Mesenchymal stem cell (in vitro differentiated cells and primary cell): ENCODE measurements around the gene BCAS1.

ENCODE experiments used
- DNase-seq: peaks from one replicate; pipeline ENCODE4 v3.0.0-alpha.2; 2013
- H2AFZ ChIP-seq: one replicate; pipeline ENCODE4 v1.6.1; 2013; ENCODE audit warnings: low read depth, mild to moderate bottlenecking, control low read depth, inconsistent platforms, low read length, moderate library complexity
- H2AK5ac ChIP-seq: 2 replicates; pipeline ENCODE4 v1.6.1; 2013; ENCODE audit warnings: low read length, moderate library complexity, mild to moderate bottlenecking, inconsistent platforms; ENCODE audit not compliant: severe bottlenecking
- H2BK120ac ChIP-seq: one replicate; pipeline ENCODE4 v1.6.1; 2013; ENCODE audit warnings: low read depth, mild to moderate bottlenecking, inconsistent platforms, low read length, moderate library complexity
- H2BK12ac ChIP-seq, 2 experiments: one replicate each; pipeline ENCODE4 v1.6.1; 2013; ENCODE audit warnings: inconsistent platforms in 2 of 2, low read length in 2 of 2, mild to moderate bottlenecking in 2 of 2, moderate library complexity in 2 of 2, control low read depth in 1 of 2
- H2BK15ac ChIP-seq: one replicate; pipeline ENCODE4 v1.6.1; 2013; ENCODE audit warnings: mild to moderate bottlenecking, low read depth, inconsistent platforms; ENCODE audit not compliant: poor library complexity, severe bottlenecking
- H2BK5ac ChIP-seq: 2 replicates; pipeline ENCODE4 v1.6.1; 2013; ENCODE audit warnings: low read depth, mild to moderate bottlenecking, low read length, control low read depth, inconsistent platforms; ENCODE audit not compliant: poor library complexity, severe bottlenecking
- H3K14ac ChIP-seq, 2 experiments: one replicate each; pipeline ENCODE4 v1.6.1; 2013; ENCODE audit warnings: inconsistent platforms in 2 of 2, low read length in 2 of 2, control low read depth in 1 of 2, mild to moderate bottlenecking in 1 of 2, moderate library complexity in 1 of 2
- H3K18ac ChIP-seq, 2 experiments: one replicate each; pipeline ENCODE4 v1.6.1; 2013; ENCODE audit warnings: inconsistent platforms in 2 of 2, low read length in 2 of 2, control low read depth in 1 of 2, low read depth in 1 of 2, mild to moderate bottlenecking in 1 of 2
- H3K23ac ChIP-seq, 2 experiments: one replicate each; pipeline ENCODE4 v1.6.1; 2013; ENCODE audit warnings: inconsistent platforms in 2 of 2, low read length in 2 of 2, mild to moderate bottlenecking in 2 of 2, moderate library complexity in 2 of 2, control low read depth in 1 of 2
- H3K27ac ChIP-seq: 2 replicates; pipeline ENCODE4 v1.5.1; 2013; ENCODE audit warnings: mild to moderate bottlenecking, moderate library complexity, low read length, control low read depth, inconsistent platforms; ENCODE audit not compliant: poor library complexity, severe bottlenecking
- H3K27me3 ChIP-seq, 2 experiments: 2 replicates each; pipeline versions ENCODE4 v1.6.1 to v1.7.0; 2013; ENCODE audit warnings: low read length in 2 of 2, mild to moderate bottlenecking in 2 of 2, moderate library complexity in 2 of 2, control low read depth in 1 of 2, inconsistent platforms in 1 of 2; ENCODE audit not compliant: control insufficient read depth in 1 of 2, insufficient read depth in 1 of 2
- H3K36me3 ChIP-seq, 2 experiments: 2 replicates each; pipeline versions ENCODE4 v1.6.1 to v1.7.0; 2013; ENCODE audit warnings: low read length in 2 of 2, control low read depth in 1 of 2, inconsistent platforms in 1 of 2, low read depth in 1 of 2, mild to moderate bottlenecking in 1 of 2; ENCODE audit not compliant: insufficient read depth in 2 of 2, control insufficient read depth in 1 of 2
- H3K4ac ChIP-seq, 2 experiments: one replicate each; pipeline ENCODE4 v1.6.1; 2013; ENCODE audit warnings: inconsistent platforms in 2 of 2, low read length in 2 of 2, mild to moderate bottlenecking in 2 of 2, moderate library complexity in 2 of 2, control low read depth in 1 of 2, low read depth in 1 of 2
- H3K4me1 ChIP-seq: 2 replicates; pipeline ENCODE4 v1.6.1; 2013; ENCODE audit warnings: low read depth, low read length, control low read depth; ENCODE audit not compliant: control insufficient read depth, insufficient read depth
- H3K4me2 ChIP-seq: 2 replicates; pipeline ENCODE4 v1.6.1; 2013; ENCODE audit warnings: low read length, mild to moderate bottlenecking, inconsistent platforms; ENCODE audit not compliant: poor library complexity, severe bottlenecking
- H3K4me3 ChIP-seq, 2 experiments: 2 replicates each; pipeline versions ENCODE4 v1.5.1 to v1.7.0; 2013; ENCODE audit warnings: low read length in 2 of 2, mild to moderate bottlenecking in 2 of 2, control low read depth in 1 of 2, low read depth in 1 of 2; ENCODE audit not compliant: insufficient read depth in 1 of 2
- H3K79me1 ChIP-seq: replicated peaks from 2 replicates; pipeline ENCODE4 v1.6.1; 2013; ENCODE audit warnings: mild to moderate bottlenecking, control low read depth, low read length, inconsistent platforms; ENCODE audit not compliant: poor library complexity, severe bottlenecking
- H3K9ac ChIP-seq: 2 replicates; pipeline ENCODE4 v1.7.0; 2013; ENCODE audit warnings: mild to moderate bottlenecking, low read length, moderate library complexity
- H3K9me3 ChIP-seq: 2 replicates; pipeline ENCODE4 v1.7.0; 2013; ENCODE audit warnings: mild to moderate bottlenecking, low read length; ENCODE audit not compliant: control insufficient read depth
- H4K8ac ChIP-seq: one replicate; pipeline ENCODE4 v1.6.1; 2013; ENCODE audit warnings: inconsistent platforms, mild to moderate bottlenecking, low read length, moderate library complexity
- H4K91ac ChIP-seq: one replicate; pipeline ENCODE4 v1.6.1; 2013; ENCODE audit warnings: mild to moderate bottlenecking, low read length, inconsistent platforms
- WGBS: methylation state at CpG from one replicate; pipeline ENCODE4 v1.1.7; 2013; ENCODE audit warnings: mixed read lengths; 5-methylcytosine and 5-hydroxymethylcytosine counted together

Gene BCAS1

DNA sequence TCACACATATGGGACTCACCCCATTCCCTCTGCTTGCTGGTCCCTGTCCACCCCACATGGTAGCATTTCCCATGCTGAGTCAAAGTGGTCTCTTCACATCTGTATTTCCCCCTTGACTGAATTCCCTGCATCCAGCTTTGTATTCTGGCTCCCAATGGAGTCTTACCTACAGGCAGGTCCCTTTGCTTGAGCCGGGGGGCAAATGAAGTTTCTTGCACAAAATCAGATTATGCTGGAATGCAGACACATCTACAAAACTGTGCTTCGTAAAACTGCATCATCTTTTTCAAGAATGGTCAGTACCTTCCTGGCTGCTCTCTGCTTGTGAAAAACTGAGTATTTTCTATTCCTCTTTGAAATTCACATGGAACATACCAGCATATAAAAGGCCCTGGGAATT is 32.1 kb upstream of the BCAS1 start:
- Histone ChIP-seq H2BK5ac (no peak overlapping the region), H3K9ac (no peak overlapping the region), H3K79me1 (no peaks in the 10 kb centered on the region), H3K4ac (no peak overlapping the region), H3K9me3 (no peaks in the 10 kb centered on the region), H2AK5ac (no peak overlapping the region), H3K23ac (no peak overlapping the region), H3K27ac (no peak overlapping the region), H3K36me3 (no peaks in the 10 kb centered on the region), H2BK12ac (no peak overlapping the region), H2BK120ac (no peak overlapping the region), H3K4me1 (peaks cover under 1% of the 10 kb centered on the region), H3K27me3 (no peaks in the 10 kb centered on the region), H2AFZ (no peak overlapping the region), H3K4me2 (no peak overlapping the region), H4K8ac (no peak overlapping the region), H3K18ac (no peak overlapping the region), H2BK15ac (no peak overlapping the region), H3K4me3 (no peak overlapping the region), H4K91ac (no peak overlapping the region), H3K14ac (no peak overlapping the region)
- 87% methylated on average over 2 of the region's 2 CpGs for WGBS
- DNase-seq = no peak

DNA sequence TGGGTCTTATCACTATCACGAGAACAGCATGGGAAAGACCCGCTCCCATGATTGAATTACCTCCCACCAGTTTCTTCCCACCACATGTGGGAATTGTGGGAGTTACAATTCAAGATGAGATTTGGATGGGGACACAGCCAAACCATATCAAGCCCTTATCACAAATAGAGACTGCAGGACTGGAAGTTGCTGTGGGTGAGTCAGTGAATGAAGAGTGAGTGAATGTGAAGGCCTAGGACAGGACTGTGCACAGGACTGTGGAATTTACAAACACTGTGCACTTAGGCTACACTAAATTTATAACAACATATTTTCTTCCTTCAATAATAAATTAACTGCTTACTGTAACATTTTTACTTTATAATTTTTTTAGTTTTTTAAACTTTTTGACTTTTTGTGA is 30.2 kb upstream of the BCAS1 start:
- no peak overlapping the region for H3K4me2 ChIP-seq
- no peak for DNase-seq
- no peak overlapping the region for H2BK120ac ChIP-seq
- no peaks in the 10 kb centered on the region for H3K9me3 ChIP-seq
- no peaks in the 10 kb centered on the region for H3K79me1 ChIP-seq
- no peak overlapping the region for H3K27ac ChIP-seq
- no peak overlapping the region for H3K9ac ChIP-seq
- H4K91ac ChIP-seq = no peak overlapping the region
- H2AK5ac ChIP-seq = no peak overlapping the region
- H2BK5ac ChIP-seq = no peak overlapping the region
- no peak overlapping the region for H3K4ac ChIP-seq
- no peak overlapping the region for H2AFZ ChIP-seq
- no peaks in the 10 kb centered on the region for H3K4me1 ChIP-seq
- no peak overlapping the region for H3K18ac ChIP-seq
- H3K14ac ChIP-seq = no peak overlapping the region
- H3K36me3 ChIP-seq = no peaks in the 10 kb centered on the region
- H3K27me3 ChIP-seq = no peaks in the 10 kb centered on the region
- H3K4me3 ChIP-seq = no peak overlapping the region
- no peak overlapping the region for H2BK15ac ChIP-seq
- H2BK12ac ChIP-seq = no peak overlapping the region
- no peak overlapping the region for H4K8ac ChIP-seq
- H3K23ac ChIP-seq = no peak overlapping the region
- no CpG with 5 or more reads among the region's 2 CpGs for WGBS

GRCh38 chr20:54099894-54100293 is 29.5 kb upstream of the BCAS1 start:
- Histone ChIP-seq H3K4ac (no peak overlapping the region), H2AK5ac (no peak overlapping the region), H3K4me1 (no peaks in the 10 kb centered on the region), H2BK12ac (no peak overlapping the region), H2BK5ac (no peak overlapping the region), H3K23ac (no peak overlapping the region), H2BK15ac (no peak overlapping the region), H3K4me2 (no peak overlapping the region), H3K79me1 (no peaks in the 10 kb centered on the region), H4K91ac (no peak overlapping the region), H3K27me3 (no peaks in the 10 kb centered on the region), H4K8ac (no peak overlapping the region), H3K36me3 (no peaks in the 10 kb centered on the region), H2AFZ (no peak overlapping the region), H2BK120ac (no peak overlapping the region), H3K4me3 (no peak overlapping the region), H3K27ac (no peak overlapping the region), H3K18ac (no peak overlapping the region), H3K14ac (no peak overlapping the region), H3K9ac (no peak overlapping the region), H3K9me3 (no peaks in the 10 kb centered on the region)
- DNase-seq = no peak
- WGBS = 80% methylated on average over 1 of the region's 3 CpGs

DNA sequence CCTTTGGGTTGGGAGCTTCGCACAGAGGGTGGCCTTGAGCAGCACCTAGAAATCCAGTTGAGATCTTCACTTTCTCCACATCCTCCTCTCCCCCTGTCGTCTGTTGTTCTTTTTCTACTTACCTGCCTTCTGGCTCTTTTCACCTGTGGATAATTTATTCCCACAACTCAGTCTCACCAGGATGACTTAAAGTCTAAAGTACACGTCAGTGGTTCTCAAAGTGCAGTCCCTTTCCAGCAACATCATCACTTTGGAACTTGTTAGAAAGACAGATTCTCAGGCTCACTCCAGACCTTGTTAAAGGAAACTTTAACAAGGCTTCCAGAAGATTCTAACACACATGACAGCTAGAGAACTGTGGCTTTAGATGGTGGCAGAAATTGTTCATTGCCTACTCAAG is 27.7 kb upstream of the BCAS1 start:
- no peak overlapping the region for H3K4me3 ChIP-seq
- H3K9ac ChIP-seq = no peak overlapping the region
- no peak for DNase-seq
- no peak overlapping the region for H3K14ac ChIP-seq
- H3K27ac ChIP-seq = no peak overlapping the region
- no peak overlapping the region for H2BK12ac ChIP-seq
- no peaks in the 10 kb centered on the region for H3K27me3 ChIP-seq
- no peak overlapping the region for H3K4me2 ChIP-seq
- H2AFZ ChIP-seq = no peak overlapping the region
- no peak overlapping the region for H4K91ac ChIP-seq
- H3K23ac ChIP-seq = no peak overlapping the region
- H3K36me3 ChIP-seq = no peaks in the 10 kb centered on the region
- WGBS = 75% methylated on average over 3 of the region's 3 CpGs
- H3K4me1 ChIP-seq = no peaks in the 10 kb centered on the region
- no peaks in the 10 kb centered on the region for H3K9me3 ChIP-seq
- no peak overlapping the region for H2BK5ac ChIP-seq
- no peak overlapping the region for H4K8ac ChIP-seq
- H2BK120ac ChIP-seq = no peak overlapping the region
- H3K79me1 ChIP-seq = no peaks in the 10 kb centered on the region
- H2BK15ac ChIP-seq = no peak overlapping the region
- no peak overlapping the region for H2AK5ac ChIP-seq
- H3K18ac ChIP-seq = no peak overlapping the region
- H3K4ac ChIP-seq = no peak overlapping the region
